HL-60 (cell line): Measurements from ENCODE around the gene GINM1.

Experiments used
- DNase-seq, 2 experiments: peaks; one replicate each; pipeline ENCODE4 v3.0.0-alpha.2; 2010 to 2020; ENCODE audit warnings: low read depth in 1 of 2, low spot score in 1 of 2
- H3K27ac ChIP-seq: fragments of 250-450 bp; sonication (Bioruptor Pico); replicated peaks from 2 replicates; pipeline ENCODE4 v1.5.1; 2020; ENCODE audit warnings: mild to moderate bottlenecking, moderate library complexity
- H3K27me3 ChIP-seq: fragments of 250-450 bp; sonication (Bioruptor Pico); 2 replicates; pipeline ENCODE4 v1.5.1; 2021; ENCODE audit warnings: mild to moderate bottlenecking, moderate library complexity; ENCODE audit not compliant: insufficient read depth, poor library complexity, severe bottlenecking
- H3K4me3 ChIP-seq: replicated peaks from 2 replicates; pipeline ENCODE4 v1.5.1; 2011; ENCODE audit warnings: mild to moderate bottlenecking, control low read depth, low read length; ENCODE audit not compliant: insufficient read depth
- GABPA ChIP-seq: IDR thresholded peaks from 2 replicates; pipeline ENCODE4 v1.6.1; 2012; ENCODE audit warnings: low read depth
- POLR2AphosphoS5 ChIP-seq: IDR thresholded peaks from 2 replicates; pipeline ENCODE4 v1.6.1; 2012; ENCODE audit warnings: low read depth
- SPI1 ChIP-seq: IDR thresholded peaks from 2 replicates; pipeline ENCODE4 v1.6.1; 2012; ENCODE audit warnings: low read depth, mild to moderate bottlenecking, borderline replicate concordance
- TF ChIP-seq, protein P1 (sequence below): IDR thresholded peaks from one replicate; pipeline ENCODE4 v1.5.1; 2011; ENCODE audit warnings: low read length, control low read depth, inconsistent platforms; ENCODE audit not compliant: insufficient read depth
- TF ChIP-seq, protein P2 (sequence below): IDR thresholded peaks from 2 replicates; pipeline ENCODE4 v1.6.1; 2012; ENCODE audit warnings: low read depth; ENCODE audit not compliant: insufficient replicate concordance

Gene GINM1

DNA sequence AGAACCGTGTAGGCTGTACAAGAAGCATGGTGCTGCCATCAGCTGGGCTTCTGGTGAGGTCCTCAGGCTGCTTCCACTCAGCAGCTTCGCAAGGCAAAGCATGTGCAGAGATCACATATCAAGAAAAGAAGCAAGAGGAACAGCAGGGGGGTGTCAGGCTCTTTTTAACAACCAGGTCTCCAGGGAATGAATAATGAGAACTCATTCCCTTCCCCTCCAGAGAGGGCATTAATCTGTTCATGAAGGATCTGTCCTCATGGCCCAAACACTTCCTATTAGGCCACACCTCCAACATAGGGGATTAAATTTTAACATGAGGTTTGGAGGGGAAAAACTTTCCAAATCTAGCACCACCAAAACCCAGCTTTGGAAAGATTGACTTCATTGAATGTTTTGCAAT lies 20.0 kb downstream of the GINM1 start:
- Histone ChIP-seq H3K27me3 (no peaks in the 10 kb centered on the region), H3K27ac (no peak overlapping the region), H3K4me3 (no peak overlapping the region)
- TF ChIP-seq, protein P1, sequence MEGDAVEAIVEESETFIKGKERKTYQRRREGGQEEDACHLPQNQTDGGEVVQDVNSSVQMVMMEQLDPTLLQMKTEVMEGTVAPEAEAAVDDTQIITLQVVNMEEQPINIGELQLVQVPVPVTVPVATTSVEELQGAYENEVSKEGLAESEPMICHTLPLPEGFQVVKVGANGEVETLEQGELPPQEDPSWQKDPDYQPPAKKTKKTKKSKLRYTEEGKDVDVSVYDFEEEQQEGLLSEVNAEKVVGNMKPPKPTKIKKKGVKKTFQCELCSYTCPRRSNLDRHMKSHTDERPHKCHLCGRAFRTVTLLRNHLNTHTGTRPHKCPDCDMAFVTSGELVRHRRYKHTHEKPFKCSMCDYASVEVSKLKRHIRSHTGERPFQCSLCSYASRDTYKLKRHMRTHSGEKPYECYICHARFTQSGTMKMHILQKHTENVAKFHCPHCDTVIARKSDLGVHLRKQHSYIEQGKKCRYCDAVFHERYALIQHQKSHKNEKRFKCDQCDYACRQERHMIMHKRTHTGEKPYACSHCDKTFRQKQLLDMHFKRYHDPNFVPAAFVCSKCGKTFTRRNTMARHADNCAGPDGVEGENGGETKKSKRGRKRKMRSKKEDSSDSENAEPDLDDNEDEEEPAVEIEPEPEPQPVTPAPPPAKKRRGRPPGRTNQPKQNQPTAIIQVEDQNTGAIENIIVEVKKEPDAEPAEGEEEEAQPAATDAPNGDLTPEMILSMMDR = no peak
- TF ChIP-seq, protein P2, sequence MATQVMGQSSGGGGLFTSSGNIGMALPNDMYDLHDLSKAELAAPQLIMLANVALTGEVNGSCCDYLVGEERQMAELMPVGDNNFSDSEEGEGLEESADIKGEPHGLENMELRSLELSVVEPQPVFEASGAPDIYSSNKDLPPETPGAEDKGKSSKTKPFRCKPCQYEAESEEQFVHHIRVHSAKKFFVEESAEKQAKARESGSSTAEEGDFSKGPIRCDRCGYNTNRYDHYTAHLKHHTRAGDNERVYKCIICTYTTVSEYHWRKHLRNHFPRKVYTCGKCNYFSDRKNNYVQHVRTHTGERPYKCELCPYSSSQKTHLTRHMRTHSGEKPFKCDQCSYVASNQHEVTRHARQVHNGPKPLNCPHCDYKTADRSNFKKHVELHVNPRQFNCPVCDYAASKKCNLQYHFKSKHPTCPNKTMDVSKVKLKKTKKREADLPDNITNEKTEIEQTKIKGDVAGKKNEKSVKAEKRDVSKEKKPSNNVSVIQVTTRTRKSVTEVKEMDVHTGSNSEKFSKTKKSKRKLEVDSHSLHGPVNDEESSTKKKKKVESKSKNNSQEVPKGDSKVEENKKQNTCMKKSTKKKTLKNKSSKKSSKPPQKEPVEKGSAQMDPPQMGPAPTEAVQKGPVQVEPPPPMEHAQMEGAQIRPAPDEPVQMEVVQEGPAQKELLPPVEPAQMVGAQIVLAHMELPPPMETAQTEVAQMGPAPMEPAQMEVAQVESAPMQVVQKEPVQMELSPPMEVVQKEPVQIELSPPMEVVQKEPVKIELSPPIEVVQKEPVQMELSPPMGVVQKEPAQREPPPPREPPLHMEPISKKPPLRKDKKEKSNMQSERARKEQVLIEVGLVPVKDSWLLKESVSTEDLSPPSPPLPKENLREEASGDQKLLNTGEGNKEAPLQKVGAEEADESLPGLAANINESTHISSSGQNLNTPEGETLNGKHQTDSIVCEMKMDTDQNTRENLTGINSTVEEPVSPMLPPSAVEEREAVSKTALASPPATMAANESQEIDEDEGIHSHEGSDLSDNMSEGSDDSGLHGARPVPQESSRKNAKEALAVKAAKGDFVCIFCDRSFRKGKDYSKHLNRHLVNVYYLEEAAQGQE = no peak
- TF ChIP-seq POLR2AphosphoS5 (no peak), SPI1 (no peak), GABPA (no peak)
- DNase-seq = no peak

DNA sequence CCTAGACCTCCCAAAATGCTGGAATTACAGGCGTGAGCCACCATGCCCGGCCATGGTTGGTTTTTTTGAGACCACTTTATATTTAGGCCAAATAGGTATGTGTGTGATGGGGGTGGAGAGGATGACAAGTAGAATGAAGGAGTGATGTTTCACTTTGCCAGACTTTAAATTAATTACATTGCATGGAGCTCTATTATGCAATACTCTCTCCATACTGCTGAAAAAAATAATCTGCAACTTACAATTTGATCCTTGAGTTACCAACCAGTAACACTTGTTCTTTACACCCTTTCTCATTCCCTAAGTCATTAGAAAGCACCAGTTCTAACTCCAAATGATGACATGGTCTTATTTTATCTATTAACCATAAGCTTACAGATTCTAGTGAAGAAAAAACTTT lies 26.8 kb downstream of the GINM1 start:
- H3K27ac ChIP-seq = no peak overlapping the region
- H3K27me3 ChIP-seq = no peaks in the 10 kb centered on the region
- DNase-seq = no peak
- TF ChIP-seq, protein P1 = no peak
- TF ChIP-seq GABPA (no peak), POLR2AphosphoS5 (no peak), SPI1 (no peak)
- TF ChIP-seq, protein P2 = no peak
- no peak overlapping the region for H3K4me3 ChIP-seq

DNA sequence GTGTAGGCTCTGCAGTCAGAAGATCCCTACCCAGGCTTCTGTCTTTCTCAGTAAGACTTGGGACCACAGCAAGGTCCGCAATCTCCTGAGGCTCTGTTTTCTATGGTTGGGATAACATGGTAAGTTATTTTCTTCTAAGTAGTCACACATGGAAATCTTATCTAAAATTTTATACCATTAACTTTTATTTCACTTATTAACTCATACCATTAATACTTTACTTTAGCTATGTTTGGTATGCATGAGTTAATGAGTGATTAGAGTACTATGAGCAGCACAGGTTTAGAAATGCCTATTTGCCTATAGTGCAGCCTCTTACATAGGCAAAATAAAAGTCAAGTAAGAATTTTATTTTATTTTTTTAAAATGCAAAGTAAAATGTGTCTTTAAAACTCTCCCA lies 27.2 kb downstream of the GINM1 start:
- no peak overlapping the region for H3K27ac ChIP-seq
- DNase-seq = no peak
- H3K27me3 ChIP-seq = no peaks in the 10 kb centered on the region
- H3K4me3 ChIP-seq = no peak overlapping the region
- TF ChIP-seq GABPA = no peak
- TF ChIP-seq, protein P2 = no peak
- no peak for TF ChIP-seq POLR2AphosphoS5
- TF ChIP-seq SPI1 = no peak
- TF ChIP-seq, protein P1 = no peak
